ENCODE results near the gene DLGAP1. TPM values are rescaled to one million over a fixed set of nuclear protein-coding genes. Genes with fewer than 3 reads are reported as not detected.

The DLGAP1 gene
- total and polyA plus RNA-seq, 4 donors: 0.75 to 6.6 (median 3.6) TPM

DNA sequence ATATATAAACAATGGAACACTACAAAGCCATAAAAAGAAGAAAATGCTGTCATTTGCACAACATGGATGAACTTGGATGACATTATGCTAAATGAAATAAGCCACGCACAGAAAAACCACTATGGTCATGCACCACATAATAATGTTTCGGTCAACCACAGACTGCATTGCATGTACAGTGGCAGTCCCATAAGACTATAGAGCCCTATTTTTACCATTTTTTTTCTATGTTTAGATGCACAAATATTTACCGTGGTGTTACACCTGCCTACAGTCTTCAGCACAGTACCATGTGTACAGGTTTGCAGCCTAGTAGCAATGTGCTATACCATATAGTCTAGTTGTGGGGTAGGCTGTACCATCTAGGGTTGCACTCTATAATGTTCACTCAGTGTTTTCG, 476.1 kb downstream of the DLGAP1 start:
- Histone ChIP-seq H3K4me3 (ENCODE audit: low read length in 2 of 2) (no peak overlapping the region), H3K27ac (ENCODE audit: low read depth in 1 of 2, low read length in 2 of 2) (no peak overlapping the region), H3K9me3 (ENCODE audit: control insufficient read depth, low read length) (peaks cover 2% of the 10 kb centered on the region), H3K36me3 (ENCODE audit: control insufficient read depth in 1 of 2, insufficient read depth in 2 of 2, low read length in 1 of 2) (no peaks in the 10 kb centered on the region), H3K4me1 (ENCODE audit: control insufficient read depth in 1 of 2, insufficient read depth in 2 of 2, low read length in 2 of 2) (no peaks in the 10 kb centered on the region), H3K27me3 (ENCODE audit: control insufficient read depth in 1 of 2, insufficient read depth in 2 of 2, low read length in 1 of 2) (no peaks in the 10 kb centered on the region)
- ATAC-seq (ENCODE audit: low FRiP score) (no peak), DNase-seq (no peak)
- intact Hi-C loops (cut with DNase I): loop anchor here in 1 of 2 donors (10.0 kb wide), 1 partner anchor 714 kb away; the partner anchor contains the start of gene MYL12B
- WGBS, 2 donors: 98% methylated on average over 4 of the region's 4 CpGs

GRCh38 chr18:3973191-3973850, 481.8 kb downstream of the DLGAP1 start:
- intact Hi-C loops (cut with DNase I): loop anchor here in 1 of 2 donors (10.0 kb wide), 1 partner anchor 709 kb away; the partner anchor contains the start of gene MYL12B
- Histone ChIP-seq H3K36me3 (ENCODE audit: control insufficient read depth in 1 of 2, insufficient read depth in 2 of 2, low read length in 1 of 2) (no peaks in the 10 kb centered on the region), H3K27me3 (ENCODE audit: control insufficient read depth in 1 of 2, insufficient read depth in 2 of 2, low read length in 1 of 2) (no peaks in the 10 kb centered on the region), H3K4me3 (ENCODE audit: low read length in 2 of 2) (no peak overlapping the region), H3K4me1 (ENCODE audit: control insufficient read depth in 1 of 2, insufficient read depth in 2 of 2, low read length in 2 of 2) (peaks cover 0 to 2% of the 10 kb centered on the region in 2 donors), H3K27ac (ENCODE audit: low read depth in 1 of 2, low read length in 2 of 2) (no peak overlapping the region), H3K9me3 (ENCODE audit: control insufficient read depth, low read length) (no peaks in the 10 kb centered on the region)
- DNase-seq (no peak), ATAC-seq (ENCODE audit: low FRiP score) (no peak)
- WGBS, 2 donors: 3 to 13% methylated on average over 5 of the region's 5 CpGs

DNA sequence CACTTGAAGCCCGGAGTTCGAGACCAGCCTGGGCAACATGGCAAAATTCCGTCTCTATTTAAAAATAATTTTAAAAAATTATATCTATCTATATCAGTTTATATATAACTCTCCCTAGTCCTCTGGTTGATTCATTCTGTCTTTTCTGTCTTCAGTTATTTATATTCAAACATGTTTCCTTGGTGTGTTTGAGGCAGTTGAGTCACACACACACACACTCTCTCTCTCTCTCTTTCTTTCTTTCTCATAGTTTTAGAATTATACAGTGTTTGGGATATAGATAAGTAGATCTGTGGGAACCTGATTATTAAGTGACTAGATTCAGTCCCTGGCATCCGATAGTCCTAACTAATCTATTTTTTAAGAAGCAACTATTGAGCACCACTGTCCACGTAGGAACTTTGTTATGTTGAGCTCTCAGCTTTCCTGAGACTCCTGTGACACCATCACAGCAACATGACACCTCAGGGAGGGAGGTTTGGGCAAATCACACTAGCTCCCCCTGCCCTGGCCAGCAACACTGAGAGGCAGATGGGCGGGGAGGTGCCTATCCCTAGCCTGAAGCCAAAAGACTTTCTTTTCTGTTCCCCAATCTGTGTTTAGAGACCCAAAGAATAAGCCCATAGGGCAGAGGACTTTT, 482.7 kb downstream of the DLGAP1 start:
- DNase-seq (no peak), ATAC-seq (ENCODE audit: low FRiP score) (no peak)
- intact Hi-C loops (cut with DNase I): loop anchor here in 1 of 2 donors (10.0 kb wide), 1 partner anchor 708 kb away; the partner anchor contains the start of gene MYL12B
- Histone ChIP-seq H3K27me3 (ENCODE audit: control insufficient read depth in 1 of 2, insufficient read depth in 2 of 2, low read length in 1 of 2) (no peaks in the 10 kb centered on the region), H3K9me3 (ENCODE audit: control insufficient read depth, low read length) (no peaks in the 10 kb centered on the region), H3K36me3 (ENCODE audit: control insufficient read depth in 1 of 2, insufficient read depth in 2 of 2, low read length in 1 of 2) (no peaks in the 10 kb centered on the region), H3K4me3 (ENCODE audit: low read length in 2 of 2) (no peak overlapping the region), H3K4me1 (ENCODE audit: control insufficient read depth in 1 of 2, insufficient read depth in 2 of 2, low read length in 2 of 2) (peaks cover 3 to 4% of the 10 kb centered on the region in 2 donors), H3K27ac (ENCODE audit: low read depth in 1 of 2, low read length in 2 of 2) (no peak overlapping the region)
- WGBS, 2 donors: 94% methylated on average over 6 of the region's 6 CpGs

GRCh38 chr18:3970929-3971328, 484.2 kb downstream of the DLGAP1 start:
- Histone ChIP-seq H3K4me1 (ENCODE audit: control insufficient read depth in 1 of 2, insufficient read depth in 2 of 2, low read length in 2 of 2) (peaks cover 6 to 10% of the 10 kb centered on the region in 2 donors), H3K4me3 (ENCODE audit: low read length in 2 of 2) (no peak overlapping the region), H3K36me3 (ENCODE audit: control insufficient read depth in 1 of 2, insufficient read depth in 2 of 2, low read length in 1 of 2) (no peaks in the 10 kb centered on the region), H3K27me3 (ENCODE audit: control insufficient read depth in 1 of 2, insufficient read depth in 2 of 2, low read length in 1 of 2) (no peaks in the 10 kb centered on the region), H3K27ac (ENCODE audit: low read depth in 1 of 2, low read length in 2 of 2) (peak overlapping the region in 1 of 2 donors; percentile 28), H3K9me3 (ENCODE audit: control insufficient read depth, low read length) (no peaks in the 10 kb centered on the region)
- no peak for DNase-seq
- intact Hi-C loops (cut with DNase I): loop anchor here in 1 of 2 donors (10.0 kb wide), 1 partner anchor 706 kb away; the partner anchor contains the start of gene MYL12B
- no peak for ATAC-seq (ENCODE audit: low FRiP score)
- 56 to 57% methylated on average over 2 of the region's 2 CpGs for WGBS, 2 donors

DNA sequence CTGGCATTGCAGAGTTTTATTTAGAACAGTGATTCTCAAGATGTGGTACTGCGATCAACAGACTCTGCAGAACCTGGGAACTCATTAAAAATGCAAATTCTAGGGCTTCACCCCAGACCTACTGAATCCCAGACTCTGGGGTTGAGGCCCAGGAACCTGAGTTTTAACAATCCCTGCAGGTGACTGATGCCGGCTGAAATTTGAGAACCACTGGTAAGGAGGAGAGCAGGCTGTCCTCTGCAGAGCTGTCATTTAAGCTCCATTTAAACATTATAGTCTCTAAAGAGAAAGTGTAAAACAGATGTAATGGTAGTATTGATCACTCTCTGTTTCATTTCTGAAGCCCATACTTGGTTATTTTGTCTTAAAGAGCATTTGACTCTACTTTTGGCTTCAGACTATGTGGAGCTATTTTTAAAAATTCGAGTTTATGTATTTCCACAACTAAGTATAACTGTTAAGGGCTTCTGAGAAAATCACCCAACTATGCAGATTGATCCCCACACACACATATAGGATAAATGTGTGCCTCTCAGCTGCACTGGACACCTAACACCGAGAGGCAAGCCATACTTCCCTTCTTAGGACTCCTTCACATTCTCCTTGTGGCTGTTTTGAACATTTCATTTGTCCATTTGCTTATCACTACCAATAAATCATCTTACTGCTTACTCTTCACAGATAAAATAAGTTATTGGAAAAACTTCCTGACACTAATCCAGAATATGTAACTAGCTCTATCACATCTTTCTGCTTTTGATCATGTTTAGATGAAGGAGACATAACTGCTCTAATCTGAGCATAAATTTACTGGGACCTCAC, 487.5 kb downstream of the DLGAP1 start:
- Histone ChIP-seq H3K27me3 (ENCODE audit: control insufficient read depth in 1 of 2, insufficient read depth in 2 of 2, low read length in 1 of 2) (no peaks in the 10 kb centered on the region), H3K9me3 (ENCODE audit: control insufficient read depth, low read length) (no peaks in the 10 kb centered on the region), H3K36me3 (ENCODE audit: control insufficient read depth in 1 of 2, insufficient read depth in 2 of 2, low read length in 1 of 2) (no peaks in the 10 kb centered on the region), H3K27ac (ENCODE audit: low read depth in 1 of 2, low read length in 2 of 2) (peak overlapping the region; percentile 30 to 67), H3K4me1 (ENCODE audit: control insufficient read depth in 1 of 2, insufficient read depth in 2 of 2, low read length in 2 of 2) (peaks cover 6 to 9% of the 10 kb centered on the region in 2 donors), H3K4me3 (ENCODE audit: low read length in 2 of 2) (no peak overlapping the region)
- 6 to 7% methylated on average over 4 of the region's 4 CpGs for WGBS, 2 donors
- no peak for DNase-seq
- no peak for ATAC-seq (ENCODE audit: low FRiP score)
- intact Hi-C loops (cut with DNase I): loop anchor here (2.0 to 5.0 kb wide), 2 partner anchors 55 kb away; no protein-coding TSS in a partner anchor

DNA sequence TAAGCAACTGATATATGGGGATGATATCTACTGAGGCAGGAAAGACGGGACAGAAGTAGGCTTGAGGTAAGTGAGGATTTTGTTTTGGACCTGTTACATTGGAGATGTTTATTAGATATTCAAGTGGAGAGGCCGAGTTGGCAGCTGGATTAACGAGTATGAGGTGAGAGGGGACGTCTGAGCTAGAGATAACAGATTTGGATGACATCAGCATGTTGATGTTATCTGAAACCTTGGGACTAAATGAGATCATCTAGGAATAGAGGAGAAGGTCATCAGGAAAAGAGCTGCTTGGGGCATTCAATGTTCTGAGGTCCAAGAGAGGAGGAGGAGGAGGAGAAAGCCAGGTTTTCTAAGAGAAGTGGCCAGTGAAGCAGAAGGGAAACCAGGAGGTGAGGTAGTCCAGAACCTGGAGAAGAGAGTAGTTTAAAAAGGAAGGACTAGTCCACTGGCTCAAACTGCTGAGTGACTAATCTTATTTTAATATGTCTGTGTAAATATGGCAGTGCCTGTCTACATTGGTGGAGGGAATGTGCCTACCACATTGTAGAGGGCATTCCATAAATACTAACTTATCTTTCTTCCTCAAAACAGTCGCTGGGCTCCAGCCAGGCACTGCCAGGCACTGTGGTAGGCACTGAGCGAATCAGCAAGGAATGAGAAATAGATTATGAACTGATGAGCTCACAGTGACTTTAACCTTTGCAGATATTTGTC, 488.3 kb downstream of the DLGAP1 start:
- WGBS, 2 donors: 20 to 23% methylated on average over 6 of the region's 6 CpGs
- intact Hi-C loops (cut with DNase I): loop anchor here (2.0 to 5.0 kb wide), 2 partner anchors 54 kb away; no protein-coding TSS in a partner anchor
- Histone ChIP-seq H3K4me1 (ENCODE audit: control insufficient read depth in 1 of 2, insufficient read depth in 2 of 2, low read length in 2 of 2) (peaks cover 6 to 9% of the 10 kb centered on the region in 2 donors), H3K9me3 (ENCODE audit: control insufficient read depth, low read length) (no peaks in the 10 kb centered on the region), H3K4me3 (ENCODE audit: low read length in 2 of 2) (no peak overlapping the region), H3K27me3 (ENCODE audit: control insufficient read depth in 1 of 2, insufficient read depth in 2 of 2, low read length in 1 of 2) (no peaks in the 10 kb centered on the region), H3K27ac (ENCODE audit: low read depth in 1 of 2, low read length in 2 of 2) (peak overlapping the region; percentile 67), H3K36me3 (ENCODE audit: control insufficient read depth in 1 of 2, insufficient read depth in 2 of 2, low read length in 1 of 2) (no peaks in the 10 kb centered on the region)
- peak; percentile 38 for ATAC-seq (ENCODE audit: low FRiP score)
- DNase-seq: peak; percentile 75 to 81

DNA sequence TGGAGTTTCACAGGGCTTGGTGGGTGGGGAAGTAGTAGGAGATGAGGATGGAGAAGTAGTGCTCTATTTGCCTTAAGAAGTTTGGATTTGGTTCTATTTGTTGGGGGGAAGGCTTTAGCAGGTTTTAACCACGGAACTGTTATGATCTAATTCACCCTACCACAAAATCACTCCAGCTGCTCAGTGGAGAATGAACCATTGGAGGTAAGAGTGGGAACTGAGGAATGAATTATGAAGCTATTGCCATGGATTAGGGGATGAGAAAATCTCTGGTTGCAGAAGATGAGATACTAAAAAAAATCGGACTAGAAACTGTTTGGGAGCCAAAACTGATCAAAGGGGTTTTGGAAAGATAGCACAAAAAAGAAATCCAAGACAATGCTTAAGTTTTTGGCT, 488.9 kb downstream of the DLGAP1 start:
- WGBS, 2 donors: 78 to 80% methylated on average over 2 of the region's 2 CpGs
- H3K36me3 ChIP-seq (ENCODE audit: control insufficient read depth in 1 of 2, insufficient read depth in 2 of 2, low read length in 1 of 2): no peaks in the 10 kb centered on the region
- intact Hi-C loops (cut with DNase I): loop anchor here (2.0 to 5.0 kb wide), 2 partner anchors 53 to 54 kb away; no protein-coding TSS in a partner anchor
- no peak overlapping the region for H3K4me3 ChIP-seq (ENCODE audit: low read length in 2 of 2)
- no peak overlapping the region for H3K27ac ChIP-seq (ENCODE audit: low read depth in 1 of 2, low read length in 2 of 2)
- H3K9me3 ChIP-seq (ENCODE audit: control insufficient read depth, low read length): no peaks in the 10 kb centered on the region
- ATAC-seq (ENCODE audit: low FRiP score): no peak
- no peak for DNase-seq
- H3K27me3 ChIP-seq (ENCODE audit: control insufficient read depth in 1 of 2, insufficient read depth in 2 of 2, low read length in 1 of 2): no peaks in the 10 kb centered on the region
- H3K4me1 ChIP-seq (ENCODE audit: control insufficient read depth in 1 of 2, insufficient read depth in 2 of 2, low read length in 2 of 2): peaks cover 6 to 9% of the 10 kb centered on the region in 2 donors

- Histone ChIP-seq H3K27me3 (ENCODE audit: control insufficient read depth in 1 of 2, insufficient read depth in 2 of 2, low read length in 1 of 2) (no peaks in the 10 kb centered on the region), H3K9me3 (ENCODE audit: control insufficient read depth, low read length) (no peaks in the 10 kb centered on the region), H3K36me3 (ENCODE audit: control insufficient read depth in 1 of 2, insufficient read depth in 2 of 2, low read length in 1 of 2) (no peaks in the 10 kb centered on the region), H3K4me1 (ENCODE audit: control insufficient read depth in 1 of 2, insufficient read depth in 2 of 2, low read length in 2 of 2) (no peaks in the 10 kb centered on the region), H3K27ac (ENCODE audit: low read depth in 1 of 2, low read length in 2 of 2) (no peak overlapping the region), H3K4me3 (ENCODE audit: low read length in 2 of 2) (no peak overlapping the region)
- ATAC-seq (ENCODE audit: low FRiP score) (no peak), DNase-seq (no peak)
- WGBS, 2 donors: 94 to 96% methylated on average over 7 of the region's 7 CpGs
- intact Hi-C loops (cut with DNase I): no loop called here
Measured at GRCh38 chr18:3960977-3961376, 494.1 kb downstream of the DLGAP1 start.

All from aorta (tissue), 5 donors.